Endodermal cell (in vitro differentiated cells): ENCODE results near the gene HSD17B3. TPM values are rescaled to one million over a fixed set of nuclear protein-coding genes. Genes with fewer than 3 reads are reported as not detected.

Experiments
- DNase-seq: peaks from one replicate; pipeline ENCODE4 v3.0.0-alpha.2; 2017
- H3K27ac ChIP-seq: 2 replicates; pipeline ENCODE4 v1.5.1; 2013; ENCODE audit warnings: mild to moderate bottlenecking, low read depth, low read length, moderate library complexity
- H3K27me3 ChIP-seq: 2 replicates; pipeline ENCODE4 v1.6.1; 2013; ENCODE audit warnings: mild to moderate bottlenecking, low read length, moderate library complexity; ENCODE audit not compliant: insufficient read depth, control insufficient read depth, poor library complexity, severe bottlenecking
- H3K36me3 ChIP-seq: 2 replicates; pipeline ENCODE4 v1.7.0; 2013; ENCODE audit warnings: mild to moderate bottlenecking, low read length, moderate library complexity; ENCODE audit not compliant: control insufficient read depth, insufficient read depth
- H3K4me1 ChIP-seq: one replicate; pipeline ENCODE4 v1.7.0; 2013; ENCODE audit warnings: low read length; ENCODE audit not compliant: control insufficient read depth, insufficient read depth
- H3K4me3 ChIP-seq: 2 replicates; pipeline ENCODE4 v1.5.1; 2013; ENCODE audit warnings: mild to moderate bottlenecking, low read length, moderate library complexity
- H3K9ac ChIP-seq: 2 replicates; pipeline ENCODE4 v1.6.1; 2013; ENCODE audit warnings: mild to moderate bottlenecking, low read length, moderate library complexity; ENCODE audit not compliant: poor library complexity, severe bottlenecking; ENCODE audit errors: extremely low read depth
- H3K9me3 ChIP-seq: 2 replicates; pipeline ENCODE4 v1.6.1; 2013; ENCODE audit warnings: mild to moderate bottlenecking, low read length, moderate library complexity; ENCODE audit not compliant: control insufficient read depth
- H3K27ac Mint-ChIP-seq: 2 replicates; pipeline ENCODE4 v1.8.0; 2020; ENCODE audit warnings: mixed read lengths
- H3K27me3 Mint-ChIP-seq: 2 replicates; pipeline ENCODE4 v1.8.0; 2021; ENCODE audit warnings: mild to moderate bottlenecking, mixed read lengths; ENCODE audit not compliant: insufficient read depth
- H3K36me3 Mint-ChIP-seq: 2 replicates; pipeline ENCODE4 v1.8.0; 2020; ENCODE audit warnings: low read depth, mixed read lengths
- H3K4me1 Mint-ChIP-seq: 2 replicates; pipeline ENCODE4 v1.8.0; 2020; ENCODE audit warnings: mixed read lengths
- H3K4me3 Mint-ChIP-seq: 2 replicates; pipeline ENCODE4 v1.8.0; 2020; ENCODE audit warnings: mild to moderate bottlenecking, moderate library complexity, mixed read lengths
- H3K9me3 Mint-ChIP-seq: 2 replicates; pipeline ENCODE4 v1.8.0; 2020; ENCODE audit warnings: mild to moderate bottlenecking, mixed read lengths
- CTCF ChIP-seq: fragments of 200-600 bp; sonication (generic); conservative IDR thresholded peaks from 2 replicates; pipeline ENCODE4 v1.5.0; 2021; ENCODE audit warnings: antibody characterized with exemption, mild to moderate bottlenecking
- WGBS, 2 experiments: methylation state at CpG; one replicate each; pipeline versions ENCODE4 v1.1.5 to v1.1.7; 2013; ENCODE audit warnings: missing lambda C conversion rate in 2 of 2, mixed read lengths in 1 of 2; ENCODE audit not compliant: insufficient coverage in 1 of 2, insufficient read length in 1 of 2; 5-methylcytosine and 5-hydroxymethylcytosine counted together
- total RNA-seq, 2 donors: library from RNA; stranded (reverse); fragmentation: NEBNext Ultra II Directional in 1 of 2; extraction: Animal tissue kit (Norgen Biotek cat#: 25700) in 1 of 2; gene quantifications; 2 replicates in 1 of 2; 3 replicates in 1 of 2; pipeline ENCODE4 v1.2.1, GENCODE V29; 2021

The HSD17B3 gene
- total RNA-seq, 2 donors from 2014 or later: 0.40 TPM; not detected in 1

GRCh38 chr9:96342571-96343245, 40.7 kb upstream of the HSD17B3 start:
- no peaks in the 10 kb centered on the region for H3K27me3 Mint-ChIP-seq
- Histone ChIP-seq H3K27me3 (no peaks in the 10 kb centered on the region), H3K36me3 (peaks cover 14% of the 10 kb centered on the region), H3K4me3 (no peak overlapping the region), H3K9ac (no peak overlapping the region), H3K4me1 (peaks cover 2% of the 10 kb centered on the region), H3K9me3 (no peaks in the 10 kb centered on the region), H3K27ac (no peak overlapping the region)
- no peak for TF ChIP-seq CTCF
- peaks cover 7% of the 10 kb centered on the region for H3K36me3 Mint-ChIP-seq
- 90 to 92% methylated on average over 19 to 20 of the region's 20 CpGs for WGBS, 2 experiments
- peaks cover 13% of the 10 kb centered on the region for H3K4me1 Mint-ChIP-seq
- DNase-seq: no peak
- H3K4me3 Mint-ChIP-seq: no peak overlapping the region
- H3K27ac Mint-ChIP-seq: no peak overlapping the region
- H3K9me3 Mint-ChIP-seq: no peaks in the 10 kb centered on the region

- H3K4me3 ChIP-seq: no peak overlapping the region
- Mint-ChIP-seq H3K27me3 (no peaks in the 10 kb centered on the region), H3K4me3 (no peak overlapping the region), H3K27ac (no peak overlapping the region), H3K36me3 (peaks cover 12% of the 10 kb centered on the region), H3K9me3 (no peaks in the 10 kb centered on the region), H3K4me1 (peaks cover 13% of the 10 kb centered on the region)
- H3K4me1 ChIP-seq: peaks cover 2% of the 10 kb centered on the region
- H3K27ac ChIP-seq: no peak overlapping the region
- TF ChIP-seq CTCF: no peak
- no peaks in the 10 kb centered on the region for H3K27me3 ChIP-seq
- DNase-seq: no peak
- H3K36me3 ChIP-seq: peaks cover 18% of the 10 kb centered on the region
- H3K9ac ChIP-seq: no peak overlapping the region
- 97 to 100% methylated on average over 3 of the region's 3 CpGs for WGBS, 2 experiments
- H3K9me3 ChIP-seq: no peaks in the 10 kb centered on the region
These were observed 38.7 kb upstream of the HSD17B3 start for GRCh38 chr9:96340707-96341106.

- no peak overlapping the region for H3K9ac ChIP-seq
- peaks cover 2% of the 10 kb centered on the region for H3K4me1 ChIP-seq
- no peak for TF ChIP-seq CTCF
- WGBS, 2 experiments: 83% methylated on average over 1 of the region's 3 CpGs; no CpG with 5 or more reads in 1 of the 2 experiments
- H3K27ac Mint-ChIP-seq: no peak overlapping the region
- no peaks in the 10 kb centered on the region for H3K27me3 ChIP-seq
- no peak overlapping the region for H3K27ac ChIP-seq
- H3K36me3 ChIP-seq: peaks cover 25% of the 10 kb centered on the region
- H3K9me3 Mint-ChIP-seq: peaks cover 1% of the 10 kb centered on the region
- no peaks in the 10 kb centered on the region for H3K9me3 ChIP-seq
- H3K27me3 Mint-ChIP-seq: no peaks in the 10 kb centered on the region
- DNase-seq: no peak
- H3K4me3 ChIP-seq: no peak overlapping the region
- H3K36me3 Mint-ChIP-seq: peaks cover 22% of the 10 kb centered on the region
- no peak overlapping the region for H3K4me3 Mint-ChIP-seq
- peaks cover 6% of the 10 kb centered on the region for H3K4me1 Mint-ChIP-seq
These were observed 36.3 kb upstream of the HSD17B3 start for GRCh38 chr9:96338299-96338698.
